Measurements from ENCODE around the gene TPBGL.

TPBGL gene

DNA sequence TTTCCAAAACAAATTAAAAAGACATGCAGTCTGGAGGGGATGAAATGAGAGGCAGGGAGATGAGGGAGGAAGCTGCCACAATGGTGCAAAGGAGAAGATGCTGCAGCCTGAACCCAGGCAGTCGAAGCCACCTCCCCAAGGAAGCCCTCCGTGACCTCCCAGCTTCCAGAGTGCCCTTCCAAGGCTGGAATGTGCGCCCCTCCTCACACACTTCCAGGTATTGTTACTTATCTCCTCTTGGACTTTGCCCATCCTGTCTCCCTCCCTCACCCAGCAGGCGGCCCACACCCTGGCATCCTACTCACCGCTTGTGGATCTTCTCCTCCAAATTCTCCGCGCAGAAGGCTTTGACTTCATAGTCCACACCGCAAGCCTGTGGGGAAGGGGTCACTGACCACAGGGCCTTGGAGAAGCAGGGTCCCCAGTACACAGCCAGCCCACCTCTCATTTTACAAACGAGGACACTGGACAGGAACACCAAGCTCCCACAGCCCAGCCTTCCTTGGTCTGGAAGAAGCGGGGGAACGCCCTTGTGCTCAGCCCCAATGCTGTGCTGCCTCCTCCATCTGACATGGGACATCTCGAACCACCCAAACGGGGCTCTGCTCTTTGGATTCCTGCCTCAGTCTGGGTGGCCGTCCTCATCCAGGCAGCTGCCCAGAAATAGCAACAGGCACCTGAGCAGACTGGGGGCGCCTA, 40.3 kb downstream of the TPBGL start:
- TF ChIP-seq, protein P1, sequence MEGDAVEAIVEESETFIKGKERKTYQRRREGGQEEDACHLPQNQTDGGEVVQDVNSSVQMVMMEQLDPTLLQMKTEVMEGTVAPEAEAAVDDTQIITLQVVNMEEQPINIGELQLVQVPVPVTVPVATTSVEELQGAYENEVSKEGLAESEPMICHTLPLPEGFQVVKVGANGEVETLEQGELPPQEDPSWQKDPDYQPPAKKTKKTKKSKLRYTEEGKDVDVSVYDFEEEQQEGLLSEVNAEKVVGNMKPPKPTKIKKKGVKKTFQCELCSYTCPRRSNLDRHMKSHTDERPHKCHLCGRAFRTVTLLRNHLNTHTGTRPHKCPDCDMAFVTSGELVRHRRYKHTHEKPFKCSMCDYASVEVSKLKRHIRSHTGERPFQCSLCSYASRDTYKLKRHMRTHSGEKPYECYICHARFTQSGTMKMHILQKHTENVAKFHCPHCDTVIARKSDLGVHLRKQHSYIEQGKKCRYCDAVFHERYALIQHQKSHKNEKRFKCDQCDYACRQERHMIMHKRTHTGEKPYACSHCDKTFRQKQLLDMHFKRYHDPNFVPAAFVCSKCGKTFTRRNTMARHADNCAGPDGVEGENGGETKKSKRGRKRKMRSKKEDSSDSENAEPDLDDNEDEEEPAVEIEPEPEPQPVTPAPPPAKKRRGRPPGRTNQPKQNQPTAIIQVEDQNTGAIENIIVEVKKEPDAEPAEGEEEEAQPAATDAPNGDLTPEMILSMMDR (IDR thresholded peaks at IDR 0.05), result no peak
- no peak for TF ChIP-seq ZFX (IDR thresholded peaks at IDR 0.05; ENCODE audit: borderline replicate concordance)
- no peak overlapping the region for H3K27ac ChIP-seq

DNA sequence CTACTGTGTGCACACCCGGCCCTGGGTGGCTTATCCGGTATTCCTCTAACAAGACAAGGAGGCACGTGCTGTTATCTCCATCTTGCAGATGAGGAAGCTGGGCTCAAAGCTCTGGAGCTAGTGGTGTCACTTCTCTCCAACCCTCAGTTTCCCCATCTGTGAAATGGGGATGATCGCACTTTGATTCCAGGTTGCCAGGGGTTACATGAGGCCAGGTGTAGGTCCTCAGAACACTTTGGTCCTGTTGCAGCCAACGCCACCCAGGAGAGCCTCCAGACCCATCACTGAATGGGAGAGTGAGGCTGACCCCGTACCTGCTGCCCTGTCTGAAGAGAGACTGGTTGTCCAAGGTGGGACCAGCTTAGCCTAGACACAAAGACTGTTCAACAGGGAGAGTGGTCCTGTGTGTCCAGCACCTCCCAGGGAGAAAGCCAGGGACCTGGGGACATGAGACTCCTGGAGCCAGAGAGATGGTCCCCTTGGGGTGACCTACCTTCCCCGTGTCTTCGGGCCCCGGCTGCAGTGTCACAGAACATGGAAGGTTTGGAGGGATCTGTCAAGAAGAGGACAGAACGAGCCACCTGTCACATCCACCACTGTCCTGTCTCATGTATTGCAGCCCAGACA, 41.0 kb downstream of the TPBGL start:
- TF ChIP-seq ZFX (IDR thresholded peaks at IDR 0.05; ENCODE audit: borderline replicate concordance), result no peak
- TF ChIP-seq, protein P1 (IDR thresholded peaks at IDR 0.05), result no peak
- H3K27ac ChIP-seq, result no peak overlapping the region

DNA sequence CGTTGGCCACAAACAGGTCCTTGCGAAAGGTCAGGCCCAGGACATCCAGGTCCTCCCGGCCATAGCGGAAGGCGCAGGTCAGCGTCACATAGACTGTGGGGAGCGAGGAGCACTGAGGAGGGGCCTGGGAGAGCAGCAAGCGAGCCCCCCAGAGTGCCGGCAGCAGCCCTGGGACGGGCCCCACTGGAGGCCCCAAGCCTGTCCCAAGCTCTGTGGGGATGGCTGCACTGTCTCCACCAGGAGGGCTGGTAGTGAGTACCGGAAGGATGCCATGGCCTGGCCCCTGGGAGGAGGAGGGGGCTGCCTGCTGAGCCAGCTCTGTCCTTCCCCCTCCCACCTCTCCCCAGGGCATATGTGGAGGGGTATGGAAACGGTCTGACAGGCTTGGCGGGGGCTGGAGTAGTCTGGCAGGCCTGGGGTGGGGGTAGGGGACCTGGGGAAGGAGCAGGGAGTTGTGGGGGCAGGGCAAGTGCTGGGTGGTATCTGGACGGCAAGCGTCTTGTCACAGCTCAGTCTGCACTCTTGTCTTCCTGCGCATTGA, 42.9 kb downstream of the TPBGL start:
- no peak for TF ChIP-seq ZFX (IDR thresholded peaks at IDR 0.05; ENCODE audit: borderline replicate concordance)
- TF ChIP-seq, protein P1 (IDR thresholded peaks at IDR 0.05), result no peak
- H3K27ac ChIP-seq, result no peak overlapping the region

DNA sequence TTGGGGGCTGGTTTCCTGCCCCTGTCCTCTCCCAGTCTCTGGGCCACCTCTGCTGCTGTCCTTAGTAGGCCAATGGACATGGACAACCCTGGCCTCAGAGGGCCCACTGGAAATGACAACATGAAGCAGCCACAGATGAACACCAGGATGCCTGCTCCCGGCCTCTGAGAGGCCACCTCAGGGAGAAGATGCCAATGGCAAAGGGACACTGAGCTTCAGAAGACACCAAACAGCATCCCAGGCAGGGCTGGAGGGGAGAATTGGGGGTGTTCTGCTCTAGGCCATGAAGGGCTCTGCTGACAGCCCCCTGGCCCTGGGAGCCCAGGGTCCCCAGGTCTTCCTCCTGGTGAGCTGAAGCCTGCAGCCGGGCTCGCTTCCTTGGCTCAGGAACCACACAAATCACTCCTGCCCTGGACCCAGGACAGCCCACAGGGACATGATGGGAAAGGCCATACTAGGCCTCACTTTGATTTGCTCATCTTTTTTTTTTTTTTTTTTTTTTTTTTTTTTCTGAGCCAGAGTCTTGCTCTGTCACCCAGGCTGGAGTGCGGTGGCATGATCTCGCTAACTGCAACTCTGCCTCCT, 45.3 kb downstream of the TPBGL start:
- no peak overlapping the region for H3K27ac ChIP-seq
- TF ChIP-seq, protein P1 (IDR thresholded peaks at IDR 0.05), result no peak
- TF ChIP-seq ZFX (IDR thresholded peaks at IDR 0.05; ENCODE audit: borderline replicate concordance), result no peak

DNA sequence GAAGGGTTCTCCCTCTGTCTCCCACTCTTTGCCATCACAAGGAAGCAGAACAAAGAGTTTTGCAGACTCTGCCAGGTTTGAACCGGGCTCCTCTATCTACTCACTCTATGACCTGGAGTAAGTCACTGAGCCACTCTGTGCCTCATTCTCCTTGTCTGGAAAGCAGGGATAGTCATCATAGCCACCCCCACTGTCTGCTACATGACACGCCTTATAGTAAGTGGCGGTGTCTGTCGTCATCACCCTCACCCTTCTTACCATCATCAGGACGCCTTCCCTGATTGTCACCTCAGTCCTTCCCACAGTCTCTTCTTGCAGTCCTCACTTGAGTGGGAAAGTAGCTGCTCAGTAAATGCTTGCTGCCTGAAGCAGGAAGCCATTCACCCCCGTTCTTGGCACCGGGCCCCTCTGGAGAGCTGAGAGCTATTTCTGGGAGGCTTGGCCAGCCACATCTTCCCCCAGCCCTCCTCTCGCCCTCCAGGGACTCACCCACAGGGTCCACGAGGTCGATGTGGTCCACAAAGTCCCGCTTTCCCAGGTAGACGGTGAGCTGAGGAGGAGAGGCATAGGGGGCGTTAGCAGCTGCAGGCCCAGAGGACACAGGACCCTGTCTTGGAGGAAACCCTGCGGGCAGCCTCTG, 46.4 kb downstream of the TPBGL start:
- TF ChIP-seq, protein P1 (IDR thresholded peaks at IDR 0.05), result no peak
- no peak for TF ChIP-seq ZFX (IDR thresholded peaks at IDR 0.05; ENCODE audit: borderline replicate concordance)
- no peak overlapping the region for H3K27ac ChIP-seq

DNA sequence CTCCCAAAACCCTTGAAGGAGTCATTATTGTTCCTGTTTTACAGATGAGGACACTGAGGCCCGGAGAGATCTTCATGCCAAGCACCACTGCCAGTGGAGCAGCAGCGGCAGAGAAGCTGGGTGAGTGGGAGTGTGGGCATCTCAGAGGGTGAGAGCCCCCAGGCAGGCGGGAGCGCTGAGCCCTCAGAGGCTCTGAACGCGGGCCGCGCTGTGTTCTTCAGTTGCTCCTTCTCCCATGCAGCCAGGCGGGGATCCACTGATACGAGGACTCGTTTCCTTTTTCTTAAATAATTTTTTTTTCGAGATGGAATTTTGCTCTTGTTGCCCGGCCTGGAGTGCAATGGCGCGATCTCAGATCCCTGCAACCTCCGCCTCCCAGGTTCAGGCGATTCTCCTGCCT, 47.0 kb downstream of the TPBGL start:
- TF ChIP-seq ZFX (IDR thresholded peaks at IDR 0.05; ENCODE audit: borderline replicate concordance), result no peak
- TF ChIP-seq, protein P1 (IDR thresholded peaks at IDR 0.05), result no peak
- no peak overlapping the region for H3K27ac ChIP-seq
